NCI-H2227 (cell line): ENCODE measurements around the gene VCL.
"Not testable (repeated sequence)": the region's sequence is repeated elsewhere in the genome, so short reads cannot be mapped to it uniquely, and the experiment has no call there.

Experiments used
- DNase-seq: peaks from one replicate; lab custom pipeline; 2025; ENCODE audit not compliant: unreplicated experiment; lab: John Stamatoyannopoulos, UW

Gene VCL

GRCh38 chr10:74000892-74001669 lies 3.2 kb downstream of the VCL start:
- no peak for DNase-seq

DNA sequence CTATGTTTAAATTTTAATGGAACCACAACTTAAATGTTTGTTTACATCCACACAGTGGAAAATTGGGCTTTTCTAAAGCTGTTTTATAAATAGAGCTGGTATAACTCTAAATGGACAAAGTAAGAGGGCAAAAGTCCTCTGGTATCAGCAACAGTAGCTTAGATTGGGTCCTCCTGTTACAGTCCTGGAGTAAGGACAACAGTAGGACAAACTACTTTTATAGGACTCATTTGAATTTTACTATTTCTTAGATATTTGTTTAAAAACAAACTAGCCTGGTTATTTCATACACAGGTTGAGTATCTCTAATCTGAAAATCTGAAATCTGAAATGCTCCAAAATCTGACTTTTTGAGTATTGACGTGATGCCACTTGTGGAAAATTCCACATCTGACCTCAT lies 8.4 kb downstream of the VCL start:
- DNase-seq: no peak

- no peak for DNase-seq
Observed at GRCh38 chr10:74008212-74008731, 10.4 kb downstream of the VCL start.

- no peak for DNase-seq
Observed at GRCh38 chr10:74011017-74011416, 13.1 kb downstream of the VCL start.

DNA sequence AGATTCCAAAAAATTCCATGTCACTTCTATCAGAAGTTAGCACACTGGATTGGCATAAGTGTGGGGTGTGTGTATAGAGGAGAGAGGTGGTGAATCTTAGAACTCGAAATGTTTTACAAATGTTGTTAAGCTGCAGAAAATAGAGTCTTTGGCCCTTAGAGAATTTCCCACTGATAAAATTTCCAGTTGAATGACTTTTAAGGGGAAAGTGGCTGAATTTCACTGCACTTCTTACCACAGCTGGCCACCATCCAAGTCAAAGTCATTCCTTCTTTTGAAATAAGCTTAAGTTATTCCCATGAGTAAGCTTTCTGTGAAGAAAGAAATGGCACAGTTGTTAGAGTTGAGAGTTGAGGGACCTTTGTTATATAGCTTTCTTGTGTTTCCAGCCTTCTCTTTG lies 13.9 kb downstream of the VCL start:
- DNase-seq: no peak

DNA sequence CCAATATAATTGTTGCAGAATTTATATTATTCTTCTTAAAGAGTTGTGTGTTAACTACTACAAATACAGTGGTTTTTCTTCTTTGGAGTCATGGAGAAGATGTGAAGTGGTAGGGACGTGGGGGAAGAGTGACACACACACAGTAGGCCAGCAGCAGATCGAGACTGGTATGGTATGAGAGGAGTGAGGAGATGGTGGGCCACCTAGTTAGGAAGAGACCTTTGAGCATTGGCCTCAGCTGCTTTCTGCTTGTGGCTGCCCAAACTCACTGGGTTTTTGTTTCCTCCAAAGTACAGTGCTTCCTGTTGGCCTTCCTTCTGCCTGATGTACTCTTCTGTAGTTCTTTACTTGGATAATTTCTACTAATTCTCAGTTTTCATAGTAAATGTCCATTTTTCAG lies 14.6 kb downstream of the VCL start:
- no peak for DNase-seq

- DNase-seq: no peak
Observed at GRCh38 chr10:74013004-74013403, 15.1 kb downstream of the VCL start.

DNA sequence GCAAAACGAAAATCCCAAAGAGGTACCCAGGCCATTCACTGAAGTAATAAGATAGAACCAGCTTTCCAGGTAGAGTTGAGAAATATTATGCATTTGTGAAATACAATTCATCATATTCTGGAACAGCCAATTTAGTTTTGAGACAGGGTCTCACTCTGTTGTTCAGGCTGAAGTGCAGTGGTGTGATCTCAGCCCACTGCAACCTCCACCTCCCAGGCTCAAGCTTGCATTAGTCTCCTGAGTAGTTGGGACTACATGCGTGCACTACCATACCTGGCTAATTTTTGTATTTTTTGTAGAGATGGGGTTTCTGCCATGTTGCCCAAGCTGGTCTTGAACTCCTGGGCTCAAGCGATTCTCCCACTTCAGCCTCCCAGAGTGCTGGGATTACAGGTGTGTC lies 16.7 kb downstream of the VCL start:
- not testable (repeated sequence) for DNase-seq

DNA sequence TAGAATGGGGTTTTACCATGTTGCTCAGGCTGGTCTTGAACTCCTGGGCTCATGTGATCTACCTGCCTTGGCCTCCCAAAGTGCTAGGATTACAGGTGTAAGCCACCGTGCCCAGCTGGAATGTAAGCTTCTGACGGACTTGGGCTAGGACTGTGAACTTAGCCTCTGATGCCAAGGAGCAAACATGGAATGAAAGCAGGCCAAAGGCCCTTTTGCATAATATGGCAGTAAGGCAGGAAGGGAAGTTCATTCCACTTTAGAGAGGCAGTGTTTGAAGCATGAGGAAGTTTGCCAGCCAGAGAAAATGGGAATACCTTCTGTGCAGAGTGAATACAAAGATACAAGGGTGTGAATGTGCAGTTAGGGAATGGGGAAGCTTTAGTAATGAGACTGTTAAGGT lies 20.3 kb downstream of the VCL start:
- no peak for DNase-seq

GRCh38 chr10:74021248-74022055 lies 23.5 kb downstream of the VCL start:
- DNase-seq: no peak

- no peak for DNase-seq
Observed at GRCh38 chr10:74022926-74023629, 25.2 kb downstream of the VCL start.

DNA sequence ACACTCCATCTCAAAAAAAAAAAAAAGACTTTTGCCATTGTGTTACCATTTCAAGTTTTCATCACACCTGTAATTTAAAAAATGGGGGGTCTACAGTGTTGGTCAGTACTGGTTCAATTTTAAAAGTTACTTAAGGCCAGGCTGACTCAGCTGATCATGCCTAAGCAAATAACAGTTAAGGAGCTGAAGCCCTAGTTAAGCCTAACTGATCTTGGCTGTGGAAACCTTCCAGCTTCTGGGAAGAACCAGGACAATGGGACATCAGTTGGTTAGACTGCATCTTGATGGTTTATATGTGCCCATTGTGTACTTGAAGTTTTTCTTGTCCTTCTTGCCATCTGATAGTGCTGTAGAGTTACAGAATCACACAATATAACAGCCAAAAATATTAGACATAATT lies 26.7 kb downstream of the VCL start:
- DNase-seq: no peak

GRCh38 chr10:74025380-74025978 lies 27.6 kb downstream of the VCL start:
- DNase-seq: no peak

DNA sequence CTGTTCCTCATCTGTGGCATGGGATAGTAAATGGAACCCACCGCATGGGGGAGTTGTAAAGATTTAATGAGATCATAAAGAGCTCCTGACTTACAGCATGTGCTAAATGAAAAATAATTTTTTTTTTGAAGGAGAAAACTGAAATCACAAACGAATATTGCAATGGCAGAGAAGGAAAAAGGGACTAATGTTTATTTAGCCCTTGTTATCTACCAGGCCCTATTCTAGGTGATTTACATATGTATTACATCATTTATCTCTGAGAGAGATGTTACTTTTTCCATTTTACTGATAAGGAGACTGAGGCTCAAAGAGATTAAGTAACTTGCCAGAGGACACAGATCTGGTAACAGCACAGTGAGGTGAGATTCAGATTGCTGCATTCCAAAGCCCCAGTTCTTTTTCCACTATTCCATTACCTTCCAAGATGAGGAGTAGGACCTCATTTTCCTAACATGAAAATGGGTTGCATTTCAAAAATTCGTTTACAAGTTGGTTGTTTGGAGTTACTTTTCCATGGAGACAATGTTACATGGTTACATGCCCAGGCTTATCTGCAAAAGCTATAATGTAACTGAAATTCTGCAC lies 28.6 kb downstream of the VCL start:
- DNase-seq: no peak

- no peak for DNase-seq
Observed at GRCh38 chr10:74027702-74028101, 29.8 kb downstream of the VCL start.

DNA sequence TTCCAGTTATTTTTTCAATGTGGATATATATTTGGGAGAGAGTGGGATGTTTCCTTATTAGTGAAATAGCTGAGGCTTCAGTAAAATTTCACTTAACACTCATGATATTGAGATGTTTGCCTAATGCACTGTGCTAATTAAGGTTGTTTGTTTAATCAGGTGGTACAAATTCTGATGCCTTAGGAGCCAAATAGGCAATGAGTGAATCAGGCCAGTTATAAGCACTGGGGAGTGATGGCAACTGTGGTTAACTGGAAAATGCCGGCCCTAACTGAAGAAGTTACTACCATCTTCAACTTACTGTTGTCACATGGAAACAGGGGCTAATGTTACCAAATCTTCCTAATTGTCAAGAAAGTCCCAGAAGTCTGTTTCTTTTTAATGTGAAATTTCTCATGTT lies 32.0 kb downstream of the VCL start:
- no peak for DNase-seq

GRCh38 chr10:74032208-74032607 lies 34.3 kb downstream of the VCL start:
- DNase-seq: not testable (repeated sequence)

DNA sequence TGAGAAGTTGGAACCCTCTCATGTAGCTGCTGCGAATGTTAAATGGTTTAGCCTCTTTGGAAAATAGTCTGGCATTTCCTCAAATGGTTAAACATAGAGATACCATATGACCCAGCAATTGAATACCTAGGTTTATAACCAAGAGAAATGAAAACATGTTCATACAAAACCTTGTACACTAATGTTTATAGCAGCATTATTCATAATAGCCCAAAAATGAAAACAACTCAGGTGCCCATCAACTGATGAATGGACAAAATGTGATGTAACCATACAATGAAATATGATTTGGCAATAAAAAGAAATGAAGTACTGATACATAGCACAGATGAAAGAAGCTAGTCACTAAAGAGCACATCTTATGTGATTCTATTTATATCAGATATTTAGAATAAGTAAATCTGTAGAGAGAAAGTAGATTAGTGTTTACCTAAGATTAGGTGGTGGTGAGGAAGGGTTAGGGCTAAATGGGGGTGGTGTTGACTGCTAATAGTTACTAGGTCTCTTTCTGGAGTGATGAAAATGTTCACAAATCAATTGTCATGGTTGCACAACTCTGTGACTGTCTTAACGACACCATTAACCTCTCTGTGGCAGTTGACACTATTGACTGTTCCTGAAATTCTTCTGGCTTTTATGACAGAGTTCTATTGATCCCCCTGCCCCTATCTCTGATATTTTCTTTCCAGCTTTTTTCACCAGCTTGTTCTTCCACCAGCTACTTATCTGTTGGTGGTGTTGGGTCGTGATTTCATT lies 35.2 kb downstream of the VCL start:
- DNase-seq: no peak

- DNase-seq: no peak
Observed at GRCh38 chr10:74033702-74034101, 35.8 kb downstream of the VCL start.

DNA sequence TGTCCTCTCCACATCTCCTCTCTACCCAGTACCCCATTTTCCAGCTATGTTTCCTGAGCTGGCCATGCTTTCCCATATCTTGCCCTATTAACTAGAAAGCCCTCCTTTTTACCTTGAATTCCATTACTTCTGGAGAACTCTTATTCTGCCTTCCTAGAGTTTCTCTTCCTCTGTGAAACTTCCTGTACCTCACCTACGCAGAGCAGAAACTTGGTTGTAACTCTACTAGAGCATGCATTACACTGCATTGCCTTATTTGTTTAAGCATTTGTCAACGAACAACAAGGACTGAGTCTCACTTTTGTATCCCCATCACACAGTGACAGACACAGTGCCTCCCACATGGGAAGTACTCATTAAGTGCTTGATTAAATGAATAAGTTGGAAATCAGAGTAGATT lies 36.4 kb downstream of the VCL start:
- DNase-seq: no peak
